CMK (cell line): ENCODE results near the gene VPS50.
"Not testable (repeated sequence)": the region's sequence is repeated elsewhere in the genome, so short reads cannot be mapped to it uniquely, and the experiment has no call there.

Experiments used
- DNase-seq: peaks from one replicate; pipeline ENCODE4 v3.0.0-alpha.2; 2010; ENCODE audit warnings: low read depth

Gene VPS50

DNA sequence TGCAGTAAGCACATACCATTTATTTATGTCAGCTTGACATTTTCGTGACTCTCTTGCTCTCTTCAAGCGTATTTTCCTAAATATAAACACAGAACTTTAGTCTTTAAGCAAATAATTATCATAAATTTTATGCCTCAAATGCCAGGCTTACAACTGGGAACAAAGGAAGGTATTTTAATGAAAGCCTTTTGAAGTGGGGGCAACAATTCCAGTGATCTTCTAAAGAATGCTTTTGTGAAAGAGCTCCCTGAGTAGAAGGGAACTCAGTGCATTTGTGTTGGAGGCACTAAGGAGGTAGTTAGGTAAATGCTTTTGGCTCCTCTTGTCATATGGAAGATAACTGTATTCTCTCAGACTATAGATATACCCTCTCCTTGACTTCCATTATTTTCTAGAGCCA, 104.9 kb downstream of the VPS50 start:
- DNase-seq = no peak

DNA sequence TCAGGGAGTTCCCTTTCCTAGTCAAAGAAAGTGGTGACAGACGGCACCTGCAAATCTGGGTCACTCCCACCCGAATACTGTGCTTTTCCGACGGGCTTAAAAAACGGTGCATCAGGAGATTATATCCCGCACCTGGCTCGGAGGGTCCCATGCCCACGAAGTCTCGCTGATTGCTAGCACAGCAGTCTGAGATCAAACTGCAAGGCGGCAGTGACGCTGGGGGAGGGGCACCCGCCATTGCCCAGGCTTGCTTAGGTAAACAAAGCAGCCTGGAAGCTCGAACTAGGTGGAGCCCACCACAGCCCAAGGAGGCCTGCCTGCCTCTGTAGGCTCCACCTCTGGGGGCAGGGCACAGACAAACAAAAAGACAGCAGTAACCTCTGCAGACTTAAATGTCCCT, 110.0 kb downstream of the VPS50 start:
- DNase-seq = not testable (repeated sequence)

DNA sequence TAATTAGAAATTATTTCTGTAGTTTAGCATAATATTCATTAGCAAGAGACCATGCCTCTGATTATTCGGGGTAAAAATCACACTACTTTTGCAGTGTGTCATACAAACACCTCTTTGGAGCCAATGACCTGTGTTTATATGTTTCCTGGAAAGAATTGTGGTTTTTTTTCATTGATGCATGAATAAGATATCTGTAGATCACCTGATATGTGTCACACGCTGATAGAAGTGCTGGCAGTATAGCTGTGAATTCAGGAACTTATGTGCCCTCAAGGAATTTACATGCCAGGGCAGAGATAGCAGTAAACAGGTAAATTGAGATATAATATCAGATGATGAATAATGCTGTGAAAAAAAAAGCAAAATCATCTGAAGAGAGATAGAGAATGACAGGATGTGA, 118.2 kb downstream of the VPS50 start:
- no peak for DNase-seq

DNA sequence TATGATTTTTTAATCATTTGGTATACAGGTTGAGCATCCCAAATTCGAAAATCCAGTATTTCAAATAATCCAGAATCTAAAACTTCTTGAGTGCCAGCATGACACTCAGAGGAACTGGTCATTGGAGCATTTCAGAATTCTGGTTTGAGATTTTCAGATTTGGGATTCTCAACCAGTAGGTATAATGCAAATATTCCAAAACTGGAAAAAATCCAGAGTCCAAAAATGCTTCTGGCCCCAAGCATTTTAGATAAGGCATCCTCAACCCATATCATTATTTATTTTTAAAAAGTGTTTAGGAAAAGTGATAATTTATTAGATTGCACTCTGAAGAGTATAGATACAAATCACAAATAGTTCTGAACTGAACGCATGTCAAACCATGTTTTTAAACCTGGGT, 120.7 kb downstream of the VPS50 start:
- DNase-seq = no peak

DNA sequence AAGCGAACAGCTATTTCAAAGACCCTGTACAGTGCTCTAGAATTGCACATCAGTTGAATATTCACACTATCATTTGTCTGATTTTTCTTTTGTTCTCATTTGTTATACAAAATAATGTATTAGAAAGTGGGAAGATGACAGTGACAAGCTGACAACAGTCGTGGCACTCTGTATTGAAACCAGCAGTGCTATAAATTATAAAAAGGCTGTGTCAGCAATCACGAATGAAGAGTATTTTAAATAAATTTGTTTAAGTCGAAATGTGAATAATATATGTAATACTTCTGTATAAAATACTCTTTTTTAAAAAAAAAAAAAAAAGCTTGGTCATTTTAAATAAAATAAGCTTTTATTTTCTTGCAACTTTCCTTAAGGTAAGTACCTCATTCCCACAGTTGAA, 122.6 kb downstream of the VPS50 start:
- DNase-seq = no peak

DNA sequence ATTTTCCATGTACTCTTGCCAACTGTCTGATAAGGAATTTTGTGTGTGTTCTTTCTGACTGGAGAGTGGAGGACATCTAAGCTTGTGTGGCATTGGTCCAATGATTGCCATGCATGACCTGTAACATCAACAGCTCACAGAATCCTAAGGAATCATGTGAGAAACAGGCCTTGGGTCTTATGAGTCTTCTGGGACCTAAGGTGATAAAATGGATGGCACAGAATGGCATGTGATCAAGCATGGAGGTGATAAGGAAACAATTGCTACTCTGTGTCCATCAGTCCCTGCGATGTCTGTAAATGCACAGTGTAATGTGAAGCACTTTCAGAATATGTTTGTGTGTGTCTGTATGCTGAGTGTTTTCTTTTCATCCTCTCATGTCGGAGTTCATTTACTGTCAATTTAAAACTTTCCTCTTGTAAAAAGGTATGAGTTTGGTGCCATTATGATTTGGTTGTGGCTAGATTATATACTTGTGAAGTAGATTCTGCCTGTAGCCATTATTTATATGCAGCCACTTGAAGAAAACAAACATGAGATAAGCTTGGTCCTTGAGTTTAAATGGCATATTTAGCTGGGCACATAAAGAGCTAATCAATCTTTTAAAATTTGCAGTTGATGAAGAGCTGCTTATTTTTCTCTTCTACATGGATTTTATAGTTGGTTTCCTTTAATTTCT, 127.5 kb downstream of the VPS50 start:
- no peak for DNase-seq

DNA sequence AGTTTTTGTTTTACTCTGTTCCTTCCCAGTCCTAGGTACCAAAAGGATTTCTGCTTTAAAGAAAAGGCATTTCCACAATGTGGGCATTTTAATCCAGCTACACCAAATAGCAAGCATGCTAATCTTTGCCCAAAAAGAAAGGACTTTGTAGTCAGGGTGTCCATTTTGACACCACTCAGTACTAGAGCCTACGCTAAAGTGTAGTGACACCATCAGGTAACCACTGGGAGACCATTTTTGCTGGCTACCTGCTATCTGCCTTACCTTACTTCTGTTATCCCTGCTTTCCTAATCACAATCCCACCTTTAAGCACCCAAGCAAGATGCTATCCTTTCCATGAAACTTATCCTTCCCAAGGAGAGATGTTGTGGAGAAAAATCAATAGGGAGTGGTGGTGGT, 129.7 kb downstream of the VPS50 start:
- DNase-seq = no peak

DNA sequence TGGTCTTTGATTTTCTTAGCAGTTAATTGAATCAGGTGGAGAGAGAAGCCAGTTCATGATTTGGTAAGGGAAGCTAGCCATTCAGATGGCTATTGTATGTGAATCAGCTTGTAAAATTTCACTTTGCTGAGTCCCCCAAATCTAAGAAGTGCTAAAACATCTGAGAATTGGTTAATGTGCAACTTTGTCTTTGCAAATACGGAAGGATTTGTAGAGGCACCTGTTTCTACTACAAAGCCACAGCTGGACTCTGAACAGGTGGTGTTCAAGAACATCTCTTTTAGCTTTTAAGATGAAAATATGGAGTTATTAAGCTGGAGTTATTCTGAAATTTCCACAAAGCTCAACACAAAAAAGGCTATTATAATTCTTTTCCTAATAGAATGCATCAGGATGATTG, 132.6 kb downstream of the VPS50 start:
- DNase-seq = no peak

DNA sequence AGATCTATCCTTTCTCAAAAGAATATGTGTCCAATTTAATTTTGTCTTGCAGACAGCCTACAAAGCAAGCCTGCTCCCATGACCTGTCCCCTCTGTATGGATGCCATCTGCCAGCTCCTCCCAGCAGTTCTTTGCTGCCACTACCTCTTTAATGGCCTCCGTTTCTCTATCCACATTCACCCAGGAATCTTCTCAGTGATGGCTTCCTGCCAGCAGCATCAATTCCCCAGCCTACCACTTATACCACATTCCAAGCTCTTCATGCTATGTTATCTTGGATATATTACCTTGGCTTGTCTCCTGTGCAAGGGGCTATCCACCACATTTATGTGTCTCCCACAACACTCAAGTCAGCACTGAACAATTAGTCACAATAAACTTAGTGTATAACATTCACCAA, 133.2 kb downstream of the VPS50 start:
- DNase-seq = no peak

DNA sequence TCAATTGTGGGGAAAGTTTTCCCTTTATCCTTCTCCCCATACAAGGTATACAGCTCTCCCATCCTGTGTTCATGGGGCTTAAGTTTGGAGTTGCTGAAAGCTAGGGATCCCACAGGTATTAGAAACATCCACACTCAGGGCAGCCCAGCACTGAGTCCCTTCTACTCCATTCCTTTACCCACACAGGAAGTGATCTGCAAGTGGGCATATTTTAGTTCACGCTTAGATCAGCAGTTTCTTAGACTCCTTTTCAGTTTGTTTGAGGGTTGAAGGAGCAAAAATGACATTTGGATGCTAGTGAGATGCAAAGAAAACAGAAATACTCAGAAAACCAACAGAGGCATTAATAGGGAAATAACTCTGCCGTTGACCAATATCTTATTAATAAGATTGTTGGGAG, 134.7 kb downstream of the VPS50 start:
- DNase-seq = no peak

DNA sequence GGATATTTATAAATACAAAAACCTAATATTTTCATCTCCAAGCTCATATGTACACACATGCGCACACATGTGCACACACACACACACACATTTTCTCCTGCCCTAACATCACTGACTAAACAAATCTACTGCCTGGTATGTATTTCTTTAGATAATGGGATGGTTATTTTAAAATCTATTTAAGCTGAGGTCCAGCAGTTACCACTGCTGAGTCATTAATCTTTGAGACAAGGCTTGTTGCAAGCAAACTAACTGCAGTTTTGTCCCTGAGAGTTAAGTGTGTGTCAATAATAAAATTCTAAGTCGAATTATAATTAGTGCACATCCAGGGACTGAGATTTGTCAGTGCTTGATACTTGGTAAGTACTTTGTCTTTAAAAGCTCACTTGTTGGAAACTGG, 135.1 kb downstream of the VPS50 start:
- no peak for DNase-seq

DNA sequence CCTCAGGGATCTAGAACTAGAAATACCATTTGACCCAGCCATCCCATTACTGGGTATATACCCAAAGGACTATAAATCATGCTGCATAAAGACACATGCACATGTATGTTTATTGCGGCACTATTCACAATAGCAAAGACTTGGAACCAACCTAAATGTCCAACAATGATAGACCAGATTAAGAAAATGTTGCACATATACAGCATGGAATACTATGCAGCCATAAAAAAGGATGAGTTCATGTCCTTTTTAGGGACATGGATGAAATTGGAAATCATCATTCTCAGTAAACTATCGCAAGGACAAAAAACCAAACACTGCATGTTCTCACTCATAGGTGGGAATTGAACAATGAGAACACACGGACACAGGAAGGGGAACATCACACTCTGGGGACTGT, 138.8 kb downstream of the VPS50 start:
- DNase-seq = not testable (repeated sequence)

DNA sequence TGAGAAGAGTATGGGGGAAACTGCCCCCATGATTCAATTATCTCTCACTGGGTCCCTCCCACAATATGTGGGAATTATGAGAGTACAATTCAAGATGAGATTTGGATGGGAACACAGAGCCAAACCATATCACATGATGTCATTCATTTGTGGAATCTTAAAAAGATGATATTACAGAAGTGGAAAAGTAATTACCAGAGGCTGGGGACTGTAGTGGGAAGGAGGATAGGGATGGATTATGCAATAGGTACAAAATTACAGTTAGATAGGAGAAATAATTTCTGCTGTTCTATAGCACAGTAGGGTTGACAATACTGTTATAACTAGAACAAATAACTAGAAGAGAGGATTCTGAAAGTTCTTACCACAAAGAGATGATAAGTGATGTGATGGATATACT, 141.4 kb downstream of the VPS50 start:
- no peak for DNase-seq

DNA sequence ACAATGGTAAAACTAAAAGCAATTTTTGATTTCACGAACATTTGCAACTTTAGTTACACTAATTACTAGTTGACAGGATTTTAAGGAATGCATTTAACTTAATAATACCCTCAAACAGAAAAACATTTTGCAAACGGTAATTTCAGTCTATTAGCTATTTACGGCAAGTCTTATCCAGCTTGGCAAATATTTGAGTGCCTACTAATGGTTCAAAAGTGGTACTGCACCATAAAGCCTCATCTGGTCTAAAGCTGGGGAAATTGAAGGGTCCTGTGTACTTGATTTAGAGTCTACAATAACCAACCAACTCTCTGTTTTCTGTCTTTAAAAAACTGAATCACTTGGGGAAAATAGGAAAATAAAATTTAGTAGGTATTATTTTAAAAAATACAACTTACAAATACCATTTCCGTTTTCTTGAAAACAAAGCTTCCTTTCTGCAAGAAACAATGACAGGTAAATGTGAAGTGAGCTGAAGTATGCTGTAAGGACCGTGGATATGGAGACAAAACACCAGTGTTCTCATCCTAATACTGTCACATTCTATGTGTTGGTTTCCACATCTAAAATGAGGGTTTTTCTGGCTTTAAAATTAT, 142.3 kb downstream of the VPS50 start:
- DNase-seq = no peak

DNA sequence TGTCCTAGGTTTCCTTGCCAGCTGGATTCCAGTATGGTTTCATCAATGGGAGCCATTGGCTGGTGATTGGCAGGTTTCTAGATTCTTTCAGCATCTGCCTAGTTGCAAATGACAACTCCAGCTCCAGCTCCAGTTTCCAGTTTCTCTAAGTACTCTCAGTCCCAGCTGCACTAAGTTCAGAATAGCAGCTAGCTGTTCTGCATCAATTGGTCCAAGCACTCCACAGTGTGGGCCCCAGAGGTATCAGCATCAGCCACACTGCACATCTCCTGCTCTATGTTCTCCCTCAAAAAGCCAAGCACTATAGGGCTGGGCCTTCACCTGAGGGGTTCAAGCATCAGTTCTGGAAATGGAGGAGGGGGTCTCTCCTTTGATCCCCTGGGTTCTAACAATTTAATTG, 143.4 kb downstream of the VPS50 start:
- DNase-seq = no peak

DNA sequence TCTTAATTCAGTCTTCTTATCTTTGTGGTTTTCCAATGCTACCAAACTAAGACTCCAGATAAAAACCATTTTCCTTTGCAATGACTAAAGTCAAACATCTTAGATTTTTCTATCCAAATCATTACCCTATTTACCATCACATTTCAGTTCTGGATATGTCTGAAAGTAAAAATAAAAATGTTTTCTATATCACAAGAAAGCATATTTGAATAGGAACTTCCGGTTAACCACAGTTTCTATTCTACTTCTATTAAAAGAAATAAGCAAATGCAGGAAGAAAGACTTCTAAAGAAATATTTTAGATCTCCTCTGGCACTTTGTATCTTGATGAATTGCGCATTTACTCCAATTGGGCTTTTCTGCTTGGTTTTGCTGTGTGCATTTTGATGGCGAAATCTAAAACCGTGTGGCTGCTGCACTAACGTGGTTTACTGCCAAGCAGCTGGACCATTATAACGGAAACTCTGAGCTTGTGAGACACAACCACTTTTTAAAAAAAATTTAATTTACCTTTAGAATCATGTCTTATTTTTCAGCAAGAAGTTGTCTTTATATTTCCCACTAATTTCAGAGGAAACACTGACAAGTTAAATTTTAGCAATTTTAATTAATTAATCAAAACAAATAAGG, 146.1 kb downstream of the VPS50 start:
- no peak for DNase-seq

DNA sequence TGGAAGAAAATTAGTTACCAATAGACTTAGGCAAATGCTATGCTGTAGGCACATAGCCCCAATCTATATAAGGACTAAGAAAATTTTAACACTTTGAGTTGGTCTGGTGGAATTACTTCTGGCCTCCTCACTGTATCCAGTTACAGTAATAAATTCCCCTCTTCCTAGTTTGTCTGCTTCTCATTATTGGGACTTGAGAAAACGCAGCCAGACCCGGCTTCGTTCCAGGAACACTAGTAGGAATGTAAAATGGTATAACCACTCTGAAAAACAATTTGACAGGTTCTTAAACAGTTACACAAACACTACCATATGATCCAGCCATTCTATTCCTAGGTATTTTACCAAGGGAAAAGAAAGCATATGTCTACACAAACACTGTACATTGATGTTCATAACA, 150.2 kb downstream of the VPS50 start:
- DNase-seq = no peak

DNA sequence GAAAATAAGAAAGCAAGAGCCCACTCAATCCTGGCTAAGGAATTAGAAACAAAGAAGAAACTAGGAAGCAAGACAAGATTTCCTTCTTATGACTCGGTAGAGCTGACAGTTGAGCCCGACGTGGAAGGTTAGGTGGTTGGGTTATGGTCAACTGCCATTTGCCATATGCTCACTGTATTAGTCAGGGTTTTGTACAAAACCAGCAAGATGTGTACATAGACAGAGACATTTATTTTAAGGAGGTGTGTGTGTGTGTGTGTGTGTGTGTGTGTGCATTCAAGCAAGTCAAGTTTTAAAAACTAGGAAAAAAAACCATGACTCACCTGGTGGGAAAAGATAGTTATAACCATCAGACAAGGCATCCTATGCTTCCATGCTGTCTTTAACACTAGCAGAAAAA, 158.5 kb downstream of the VPS50 start:
- no peak for DNase-seq

DNA sequence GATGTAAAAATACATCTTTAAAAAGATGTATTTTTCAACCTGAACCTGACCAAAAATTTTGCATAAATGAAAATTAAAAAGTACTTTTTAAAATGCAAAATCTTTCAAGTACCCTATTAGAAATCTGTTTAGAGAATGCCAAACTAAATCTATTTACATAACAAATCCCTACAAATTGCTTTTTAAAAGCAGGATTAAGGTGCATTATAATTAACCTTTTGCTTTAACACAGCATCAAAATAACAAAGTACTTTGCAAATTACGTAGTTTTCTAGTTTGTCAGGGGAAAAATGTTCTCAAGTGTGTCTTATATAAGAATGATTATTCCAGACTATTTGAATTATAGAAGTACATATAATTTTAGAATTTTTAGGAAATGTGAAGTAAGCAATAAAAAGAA, 160.8 kb downstream of the VPS50 start:
- no peak for DNase-seq

DNA sequence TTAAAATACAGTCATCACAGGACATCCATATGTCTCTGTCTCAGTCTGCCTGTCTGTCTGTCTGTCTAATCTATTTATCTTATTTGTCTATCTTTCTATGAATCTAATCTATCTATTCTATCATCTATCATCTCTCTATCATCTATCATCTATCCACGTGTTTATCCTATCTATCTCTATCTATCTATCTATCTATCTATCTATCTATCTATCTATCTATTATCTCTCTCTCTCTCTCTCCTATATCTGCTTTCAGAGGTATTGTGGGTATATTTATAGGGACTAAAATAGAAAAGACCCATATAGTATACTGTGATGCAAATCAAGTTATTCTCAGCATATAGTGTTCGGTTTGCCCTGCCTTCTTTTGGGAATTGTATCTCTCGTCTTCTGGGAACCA, 167.5 kb downstream of the VPS50 start:
- DNase-seq = no peak

DNA sequence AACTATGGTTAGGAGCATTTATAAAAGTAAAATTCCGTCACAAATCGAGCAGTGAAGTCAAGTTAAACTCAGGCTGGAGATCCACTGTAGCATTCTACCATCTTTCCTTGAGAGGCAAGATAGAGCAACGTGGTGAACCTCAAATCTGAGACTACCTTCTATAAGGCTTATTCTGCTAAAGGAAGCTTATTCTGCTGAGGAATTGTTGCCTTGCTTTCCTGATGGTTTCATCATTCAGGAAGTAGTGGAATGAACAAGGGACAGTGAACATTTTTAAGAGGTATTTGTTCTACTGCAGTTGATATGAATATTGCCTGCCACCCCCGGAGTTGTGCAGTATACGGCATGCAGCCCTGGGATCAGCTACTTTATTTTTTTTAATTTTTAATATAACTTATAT, 170.8 kb downstream of the VPS50 start:
- DNase-seq = no peak

DNA sequence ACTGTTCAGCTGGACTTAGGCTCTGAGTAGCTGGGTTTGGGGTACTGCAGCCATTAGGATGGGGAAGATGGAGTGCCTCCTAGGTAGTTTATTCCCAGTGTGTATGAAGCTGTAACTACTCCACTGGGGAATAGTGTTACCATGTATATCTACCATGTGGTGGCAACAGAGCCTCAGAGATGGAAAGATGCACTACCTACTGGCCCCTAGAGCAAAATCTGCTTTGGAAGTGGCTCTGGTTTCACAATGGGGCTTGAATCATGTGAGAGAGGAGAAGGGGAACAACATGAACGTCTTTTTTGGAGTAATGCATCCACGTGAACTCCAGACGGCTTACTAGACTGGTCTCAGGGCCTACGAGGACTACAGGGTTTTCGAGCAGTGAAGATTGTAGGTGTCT, 175.1 kb downstream of the VPS50 start:
- DNase-seq = no peak

DNA sequence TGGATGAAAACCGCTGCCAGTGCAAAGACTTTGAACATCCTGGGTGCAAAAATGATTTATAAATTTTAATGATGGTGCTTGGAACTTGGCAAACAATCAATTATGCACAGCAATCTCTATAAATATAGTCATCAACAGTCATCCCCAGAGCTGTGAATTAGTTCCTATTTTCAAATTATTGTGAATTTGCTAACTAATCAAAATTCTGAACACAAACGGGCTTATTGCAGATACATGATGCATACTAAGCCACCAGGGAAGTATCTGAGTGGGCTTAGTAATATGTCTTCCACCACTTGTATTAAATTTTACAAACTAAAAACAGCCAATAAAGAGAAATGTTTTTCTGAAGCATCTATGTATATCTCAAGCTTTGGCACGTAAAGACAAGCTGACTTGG, 177.2 kb downstream of the VPS50 start:
- DNase-seq = no peak
